ENCODE data around the gene NCR3LG1. TPM values are rescaled to one million over a fixed set of nuclear protein-coding genes. Genes with fewer than 3 reads are reported as not detected.
A peak's percentile ranks its signal among the peaks of the same experiment; 100 is the strongest.
"Not testable (repeated sequence)": the region's sequence is repeated elsewhere in the genome, so short reads cannot be mapped to it uniquely, and the experiment has no call there.

The NCR3LG1 gene
- total and polyA plus RNA-seq, 9 of the 15 experiments (the other 6 are each of a cell fraction or from before 2014, with no cell fraction given) = 4.1 to 39.8 (median 25.1) TPM

DNA sequence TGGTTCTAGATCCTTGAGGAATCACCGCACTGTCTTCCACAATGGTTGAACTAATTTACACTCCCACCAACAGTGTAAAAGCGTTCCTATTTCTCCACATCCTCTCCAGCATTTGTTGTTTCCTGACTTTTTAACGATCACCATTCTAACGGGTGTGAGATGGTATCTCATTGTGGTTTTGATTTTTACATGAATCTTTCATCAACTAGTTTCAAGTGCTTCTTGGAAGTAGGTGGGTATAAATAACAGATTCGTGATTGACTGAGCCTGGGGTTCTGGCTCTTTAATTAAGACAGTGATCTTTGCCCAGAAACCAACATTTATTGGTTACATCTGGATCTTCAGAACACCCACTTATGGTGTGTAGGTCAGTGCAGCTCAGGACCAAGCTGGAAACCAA, 74.6 kb downstream of the NCR3LG1 start:
- TF ChIP-seq MEIS2 (IDR thresholded peaks at IDR 0.05; ENCODE audit: partially characterized antibody) = peak; percentile 27
- H3K9me1 ChIP-seq (ENCODE audit: control insufficient read depth, insufficient read depth, low read length); in situ Hi-C loops (cut with MboI); DNase-seq (ENCODE audit: extremely low read depth in 1 of 4, low spot score in 3 of 4); H3K4me1 ChIP-seq (replicated peaks in 1 of 2; ENCODE audit: control insufficient read depth in 2 of 2, insufficient read depth in 2 of 2, low read length in 2 of 2); intact Hi-C loops (cut with micrococcal nuclease); FAIRE-seq; H3K27ac ChIP-seq (ENCODE audit: extremely low read depth, low read depth, low read length); H3K79me2 ChIP-seq (ENCODE audit: control insufficient read depth, insufficient read depth, low read length); H3K36me3 ChIP-seq (ENCODE audit: control insufficient read depth, insufficient read depth, low read length); H2AFZ ChIP-seq (ENCODE audit: low read depth, low read length); H3K4me2 ChIP-seq (ENCODE audit: insufficient read depth, low read length); H3K9ac ChIP-seq (ENCODE audit: insufficient read depth in 1 of 2, low read depth in 2 of 2, low read length in 2 of 2); CTCF ChIA-PET (ENCODE audit: low intra/inter-chr PET ratio); ATAC-seq; POLR2A ChIA-PET; H3K4me3 ChIP-seq; H4K20me1 ChIP-seq (replicated peaks; ENCODE audit: control insufficient read depth, insufficient read depth, low read length); H3K9me3 ChIP-seq (replicated peaks; ENCODE audit: control insufficient read depth, insufficient read depth, low read depth, low read length); BruUV-seq (replicated peaks): not testable (repeated sequence)
- H3K27me3 ChIP-seq (ENCODE audit: control insufficient read depth in 2 of 2, insufficient read depth in 2 of 2, low read length in 2 of 2) = peaks cover 20 to 68% of the 10 kb centered on the region in 2 experiments; a peak in 4 of 5 replicates
- WGBS (ENCODE audit: insufficient coverage, low coverage, missing lambda C conversion rate) = 0% methylated on average over 4 of the region's 5 CpGs

Other genes with a start within 250 kb of the NCR3LG1 start
- gene PIK3C2A, start 143.8 kb upstream of the NCR3LG1 start, total RNA-seq (2014; rRNA removed) = 10.7 and 11.1 TPM in 2 replicates
- gene PIK3C2A, start 143.8 kb upstream of the NCR3LG1 start, total RNA-seq (2014; rRNA removed; fragmentation: Illumina TruSeq; extraction: Trizol) = 23.7 and 29.9 TPM in 2 replicates
- gene PIK3C2A, start 143.8 kb upstream of the NCR3LG1 start, total RNA-seq (2015; rRNA removed; fragmentation: Illumina TruSeq; extraction: Trizol) = 22.8 and 23.6 TPM in 2 replicates
- gene PIK3C2A, start 143.8 kb upstream of the NCR3LG1 start, total RNA-seq (2021) = 19.0 and 19.6 TPM in 2 replicates
- gene PIK3C2A, start 143.8 kb upstream of the NCR3LG1 start, polyA plus RNA-seq (2011; rRNA removed) = 24.9 and 25.2 TPM in 2 replicates
- gene PIK3C2A, start 143.8 kb upstream of the NCR3LG1 start, polyA plus RNA-seq (2014; fragmentation: Illumina TruSeq; extraction: Trizol) = 12.5 and 15.6 TPM in 2 replicates
- 1 to 10 TPM; 3.1 to 4.1 TPM for gene PIK3C2A, start 143.8 kb upstream of the NCR3LG1 start, polyA plus RNA-seq (2014; fragmentation: Nextera tagmentation; extraction: Ambion mirVana)
- 8.0 and 8.1 TPM in 2 replicates for gene PIK3C2A, start 143.8 kb upstream of the NCR3LG1 start, polyA plus RNA-seq (2014; rRNA removed)
- gene NUCB2, start 75.1 kb upstream of the NCR3LG1 start, total RNA-seq (2014; rRNA removed) = 47.0 and 54.0 TPM in 2 replicates
- gene NUCB2, start 75.1 kb upstream of the NCR3LG1 start, total RNA-seq (2014; rRNA removed; fragmentation: Illumina TruSeq; extraction: Trizol) = 67.3 and 81.6 TPM in 2 replicates
- 97.3 and 108 TPM in 2 replicates for gene NUCB2, start 75.1 kb upstream of the NCR3LG1 start, total RNA-seq (2015; rRNA removed; fragmentation: Illumina TruSeq; extraction: Trizol)
- 55.6 and 62.0 TPM in 2 replicates for gene NUCB2, start 75.1 kb upstream of the NCR3LG1 start, total RNA-seq (2021)
- gene NUCB2, start 75.1 kb upstream of the NCR3LG1 start, polyA plus RNA-seq (2011; rRNA removed) = 72.7 and 92.4 TPM in 2 replicates
- gene NUCB2, start 75.1 kb upstream of the NCR3LG1 start, polyA plus RNA-seq (2014; fragmentation: Illumina TruSeq; extraction: Trizol) = 66.1 and 84.6 TPM in 2 replicates
- gene NUCB2, start 75.1 kb upstream of the NCR3LG1 start, polyA plus RNA-seq (2014; fragmentation: Nextera tagmentation; extraction: Ambion mirVana) = 10 to 100 TPM; 89.0 to 95.5 TPM
- gene NUCB2, start 75.1 kb upstream of the NCR3LG1 start, polyA plus RNA-seq (2014; rRNA removed) = 65.8 and 74.1 TPM in 2 replicates
- 1.6 and 2.7 TPM in 2 replicates for gene KCNJ11, start 36.9 kb downstream of the NCR3LG1 start, total RNA-seq (2014; rRNA removed)
- 0.41 and 0.62 TPM in 2 replicates for gene KCNJ11, start 36.9 kb downstream of the NCR3LG1 start, total RNA-seq (2014; rRNA removed; fragmentation: Illumina TruSeq; extraction: Trizol)
- 0.54 and 0.60 TPM in 2 replicates for gene KCNJ11, start 36.9 kb downstream of the NCR3LG1 start, total RNA-seq (2015; rRNA removed; fragmentation: Illumina TruSeq; extraction: Trizol)
- gene KCNJ11, start 36.9 kb downstream of the NCR3LG1 start, total RNA-seq (2021) = 3.3 and 3.7 TPM in 2 replicates
- 0.85 and 1.8 TPM in 2 replicates for gene KCNJ11, start 36.9 kb downstream of the NCR3LG1 start, polyA plus RNA-seq (2011; rRNA removed)
- gene KCNJ11, start 36.9 kb downstream of the NCR3LG1 start, polyA plus RNA-seq (2014; fragmentation: Illumina TruSeq; extraction: Trizol) = 1.4 and 3.1 TPM in 2 replicates
- not detected for gene KCNJ11, start 36.9 kb downstream of the NCR3LG1 start, polyA plus RNA-seq (2014; fragmentation: Nextera tagmentation; extraction: Ambion mirVana)
- gene KCNJ11, start 36.9 kb downstream of the NCR3LG1 start, polyA plus RNA-seq (2014; rRNA removed) = 0.86 and 2.7 TPM in 2 replicates
- gene ABCC8, start 125.0 kb downstream of the NCR3LG1 start, total RNA-seq (2014; rRNA removed) = not detected in 2 replicates
- gene ABCC8, start 125.0 kb downstream of the NCR3LG1 start, total RNA-seq (2014; rRNA removed; fragmentation: Illumina TruSeq; extraction: Trizol) = not detected in 2 replicates
- not detected in 2 replicates for gene ABCC8, start 125.0 kb downstream of the NCR3LG1 start, total RNA-seq (2015; rRNA removed; fragmentation: Illumina TruSeq; extraction: Trizol)
- gene ABCC8, start 125.0 kb downstream of the NCR3LG1 start, total RNA-seq (2021) = 0.27 TPM in 1 of 2 replicates, not detected in the other
- gene ABCC8, start 125.0 kb downstream of the NCR3LG1 start, polyA plus RNA-seq (2011; rRNA removed) = not detected in 2 replicates
- gene ABCC8, start 125.0 kb downstream of the NCR3LG1 start, polyA plus RNA-seq (2014; fragmentation: Illumina TruSeq; extraction: Trizol) = not detected in 2 replicates
- gene ABCC8, start 125.0 kb downstream of the NCR3LG1 start, polyA plus RNA-seq (2014; fragmentation: Nextera tagmentation; extraction: Ambion mirVana) = not detected
- not detected in 2 replicates for gene ABCC8, start 125.0 kb downstream of the NCR3LG1 start, polyA plus RNA-seq (2014; rRNA removed)
- not detected in 2 replicates for gene USH1C, start 192.6 kb downstream of the NCR3LG1 start, total RNA-seq (2014; rRNA removed)
- not detected in 2 replicates for gene USH1C, start 192.6 kb downstream of the NCR3LG1 start, total RNA-seq (2014; rRNA removed; fragmentation: Illumina TruSeq; extraction: Trizol)
- not detected in 2 replicates for gene USH1C, start 192.6 kb downstream of the NCR3LG1 start, total RNA-seq (2015; rRNA removed; fragmentation: Illumina TruSeq; extraction: Trizol)
- gene USH1C, start 192.6 kb downstream of the NCR3LG1 start, total RNA-seq (2021) = not detected in 2 replicates
- not detected in 2 replicates for gene USH1C, start 192.6 kb downstream of the NCR3LG1 start, polyA plus RNA-seq (2011; rRNA removed)
- not detected in 2 replicates for gene USH1C, start 192.6 kb downstream of the NCR3LG1 start, polyA plus RNA-seq (2014; fragmentation: Illumina TruSeq; extraction: Trizol)
- not detected for gene USH1C, start 192.6 kb downstream of the NCR3LG1 start, polyA plus RNA-seq (2014; fragmentation: Nextera tagmentation; extraction: Ambion mirVana)
- 0.04 TPM in 1 of 2 replicates, not detected in the other for gene USH1C, start 192.6 kb downstream of the NCR3LG1 start, polyA plus RNA-seq (2014; rRNA removed)
- not detected in 2 replicates for gene OTOG, start 195.5 kb downstream of the NCR3LG1 start, total RNA-seq (2014; rRNA removed)
- gene OTOG, start 195.5 kb downstream of the NCR3LG1 start, total RNA-seq (2014; rRNA removed; fragmentation: Illumina TruSeq; extraction: Trizol) = not detected in 2 replicates
- not detected in 2 replicates for gene OTOG, start 195.5 kb downstream of the NCR3LG1 start, total RNA-seq (2015; rRNA removed; fragmentation: Illumina TruSeq; extraction: Trizol)
- gene OTOG, start 195.5 kb downstream of the NCR3LG1 start, total RNA-seq (2021) = not detected in 2 replicates
- gene OTOG, start 195.5 kb downstream of the NCR3LG1 start, polyA plus RNA-seq (2011; rRNA removed) = not detected in 2 replicates
- not detected in 2 replicates for gene OTOG, start 195.5 kb downstream of the NCR3LG1 start, polyA plus RNA-seq (2014; fragmentation: Illumina TruSeq; extraction: Trizol)
- not detected for gene OTOG, start 195.5 kb downstream of the NCR3LG1 start, polyA plus RNA-seq (2014; fragmentation: Nextera tagmentation; extraction: Ambion mirVana)
- not detected in 2 replicates for gene OTOG, start 195.5 kb downstream of the NCR3LG1 start, polyA plus RNA-seq (2014; rRNA removed)

Data from K562 (cell line).